NB4 (cell line): ENCODE data around the gene HJURP.

Source experiments
- MAX ChIP-seq: IDR thresholded peaks from 2 replicates; pipeline ENCODE4 v1.6.1; 2011; ENCODE audit warnings: low read depth, low read length
- POLR2A ChIP-seq: IDR thresholded peaks from 2 replicates; pipeline ENCODE4 v1.6.1; 2011; ENCODE audit warnings: mild to moderate bottlenecking; ENCODE audit not compliant: insufficient read length; ENCODE audit errors: extremely low read depth
- TF ChIP-seq, protein P1 (sequence below): IDR thresholded peaks from one replicate; pipeline ENCODE4 v1.5.1; 2012; ENCODE audit warnings: low read depth, low read length

GRCh38 chr2:233866479-233866878 is 12.1 kb upstream of the HJURP start:
- TF ChIP-seq, protein P1, sequence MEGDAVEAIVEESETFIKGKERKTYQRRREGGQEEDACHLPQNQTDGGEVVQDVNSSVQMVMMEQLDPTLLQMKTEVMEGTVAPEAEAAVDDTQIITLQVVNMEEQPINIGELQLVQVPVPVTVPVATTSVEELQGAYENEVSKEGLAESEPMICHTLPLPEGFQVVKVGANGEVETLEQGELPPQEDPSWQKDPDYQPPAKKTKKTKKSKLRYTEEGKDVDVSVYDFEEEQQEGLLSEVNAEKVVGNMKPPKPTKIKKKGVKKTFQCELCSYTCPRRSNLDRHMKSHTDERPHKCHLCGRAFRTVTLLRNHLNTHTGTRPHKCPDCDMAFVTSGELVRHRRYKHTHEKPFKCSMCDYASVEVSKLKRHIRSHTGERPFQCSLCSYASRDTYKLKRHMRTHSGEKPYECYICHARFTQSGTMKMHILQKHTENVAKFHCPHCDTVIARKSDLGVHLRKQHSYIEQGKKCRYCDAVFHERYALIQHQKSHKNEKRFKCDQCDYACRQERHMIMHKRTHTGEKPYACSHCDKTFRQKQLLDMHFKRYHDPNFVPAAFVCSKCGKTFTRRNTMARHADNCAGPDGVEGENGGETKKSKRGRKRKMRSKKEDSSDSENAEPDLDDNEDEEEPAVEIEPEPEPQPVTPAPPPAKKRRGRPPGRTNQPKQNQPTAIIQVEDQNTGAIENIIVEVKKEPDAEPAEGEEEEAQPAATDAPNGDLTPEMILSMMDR = no peak
- no peak for TF ChIP-seq POLR2A
- no peak for TF ChIP-seq MAX
